ENCODE results near the gene RGS5. TPM values are rescaled to one million over a fixed set of nuclear protein-coding genes. Genes with fewer than 3 reads are reported as not detected.
"Not testable (repeated sequence)": the region's sequence is repeated elsewhere in the genome, so short reads cannot be mapped to it uniquely, and the experiment has no call there.

Gene RGS5
- 103 to 448 TPM (median 423 TPM) in 3 replicates for total RNA-seq
- long read RNA-seq, full-length matches to known transcripts: 448 of 465 reads
- long read RNA-seq, partial matches to known transcripts: 1 of 465 reads
- long read RNA-seq, other reads (novel, unspliced or antisense): 16 of 465 reads

DNA sequence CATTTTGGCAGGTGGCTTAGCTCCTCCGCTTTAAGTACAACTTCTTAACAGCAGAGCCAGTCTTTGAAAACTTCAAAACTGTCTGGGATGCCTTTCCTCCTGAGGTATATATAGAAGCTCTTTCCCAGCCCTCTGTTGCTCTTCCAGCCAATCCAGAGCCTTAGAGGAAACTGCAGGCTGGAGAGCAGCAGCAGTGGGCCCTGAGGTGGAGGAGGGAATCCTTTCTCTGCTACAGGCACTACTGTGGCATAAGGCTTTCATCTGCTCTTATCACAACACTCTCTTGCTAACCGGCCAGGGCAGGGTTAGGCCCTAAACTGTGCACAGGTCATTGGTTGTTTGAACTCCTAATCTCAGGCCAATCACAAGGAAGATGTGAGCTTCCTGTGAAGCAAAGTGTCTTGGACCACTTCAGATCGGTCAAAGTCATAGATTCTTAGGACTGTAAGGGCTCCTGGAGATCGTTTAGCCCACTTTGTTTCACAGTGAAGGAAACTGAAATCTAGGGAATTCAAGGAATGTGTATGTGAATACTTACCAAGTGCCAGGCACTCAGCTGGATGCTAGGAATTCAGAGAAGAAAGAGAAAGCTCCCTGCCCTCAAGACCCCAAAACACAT lies at the start of gene RGS5:
RGS5 (minus strand) TSS at position 84 of the 619 bp plus-strand sequence; CDS start at position 3, 81 bp downstream.
- Mint-ChIP-seq H3K36me3 (ENCODE audit: low read depth) (no peaks in the 10 kb centered on the region), H3K4me3 (ENCODE audit: unreplicated experiment) (peak within 1 kb of the TSS; percentile 69), H3K27ac (ENCODE audit: unreplicated experiment) (peak within 1 kb of the TSS; percentile 89), H3K4me1 (ENCODE audit: low read depth) (peaks cover 57% of the 10 kb centered on the region), H3K27me3 (ENCODE audit: low read depth) (no peaks in the 10 kb centered on the region), H3K9me3 (ENCODE audit: low read depth) (no peaks in the 10 kb centered on the region)
- no peak for TF ChIP-seq CTCF (IDR thresholded peaks at IDR 0.05)
- DNase-seq (ENCODE audit: low spot score): no peak

DNA sequence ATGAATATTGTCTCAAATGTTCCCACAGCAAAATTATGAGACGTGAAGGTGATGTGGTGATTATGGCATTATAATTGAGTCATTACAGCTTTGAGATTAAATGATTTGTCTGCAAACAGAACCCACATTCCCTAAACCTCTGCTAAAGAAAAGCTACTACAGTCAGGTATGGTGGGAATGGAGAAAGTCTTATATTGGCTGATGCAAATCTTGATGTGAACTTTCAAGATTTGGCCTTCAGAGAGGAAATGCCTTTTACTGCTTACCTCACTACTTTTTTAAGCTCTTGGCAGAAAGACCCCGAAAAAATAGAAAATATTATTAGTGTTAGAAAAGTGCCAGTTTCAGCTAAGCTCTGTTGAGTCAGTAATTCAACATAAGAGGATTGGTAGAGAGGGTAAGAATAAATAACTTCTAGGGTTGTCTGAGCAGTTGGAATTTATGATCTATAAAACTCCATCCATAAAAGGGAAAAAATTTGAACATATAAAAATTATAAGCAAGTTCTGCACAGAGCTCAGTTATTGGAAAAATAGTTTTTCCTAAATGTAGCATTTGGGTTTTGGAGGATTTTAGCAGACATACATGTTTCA lies 47.8 kb upstream of the RGS5 start:
- no peaks in the 10 kb centered on the region for H3K36me3 Mint-ChIP-seq (ENCODE audit: low read depth)
- DNase-seq (ENCODE audit: low spot score): no peak
- no peaks in the 10 kb centered on the region for H3K27me3 Mint-ChIP-seq (ENCODE audit: low read depth)
- TF ChIP-seq CTCF (IDR thresholded peaks at IDR 0.05): no peak
- H3K4me3 Mint-ChIP-seq (ENCODE audit: unreplicated experiment): no peak overlapping the region
- peak overlapping the region; percentile 6 for H3K27ac Mint-ChIP-seq (ENCODE audit: unreplicated experiment)
- no peaks in the 10 kb centered on the region for H3K9me3 Mint-ChIP-seq (ENCODE audit: low read depth)
- H3K4me1 Mint-ChIP-seq (ENCODE audit: low read depth): peaks cover 31% of the 10 kb centered on the region

DNA sequence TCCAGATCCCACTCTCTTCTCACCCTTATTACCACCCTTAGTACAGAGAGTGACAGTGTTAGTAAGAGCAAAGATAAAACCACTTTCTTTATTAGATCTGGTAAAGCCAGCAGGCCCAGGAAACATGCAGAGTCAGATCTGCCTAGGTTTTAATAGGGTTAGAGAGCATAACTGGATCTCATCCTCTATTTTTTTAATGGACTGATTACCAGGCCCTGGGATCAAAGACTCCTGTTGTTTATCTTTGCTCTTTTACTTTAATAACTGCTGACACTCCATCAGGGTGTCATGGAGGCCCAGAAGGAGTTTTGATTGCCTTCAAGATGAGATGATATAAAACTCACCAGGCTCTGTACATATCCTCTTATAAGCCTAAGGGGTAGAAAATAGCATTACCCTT lies 45.3 kb upstream of the RGS5 start:
- no peak for TF ChIP-seq CTCF (IDR thresholded peaks at IDR 0.05)
- no peak for DNase-seq (ENCODE audit: low spot score)
- Mint-ChIP-seq H3K4me3 (ENCODE audit: unreplicated experiment) (no peak overlapping the region), H3K4me1 (ENCODE audit: low read depth) (peaks cover 31% of the 10 kb centered on the region), H3K36me3 (ENCODE audit: low read depth) (no peaks in the 10 kb centered on the region), H3K9me3 (ENCODE audit: low read depth) (no peaks in the 10 kb centered on the region), H3K27me3 (ENCODE audit: low read depth) (no peaks in the 10 kb centered on the region), H3K27ac (ENCODE audit: unreplicated experiment) (no peak overlapping the region)

DNA sequence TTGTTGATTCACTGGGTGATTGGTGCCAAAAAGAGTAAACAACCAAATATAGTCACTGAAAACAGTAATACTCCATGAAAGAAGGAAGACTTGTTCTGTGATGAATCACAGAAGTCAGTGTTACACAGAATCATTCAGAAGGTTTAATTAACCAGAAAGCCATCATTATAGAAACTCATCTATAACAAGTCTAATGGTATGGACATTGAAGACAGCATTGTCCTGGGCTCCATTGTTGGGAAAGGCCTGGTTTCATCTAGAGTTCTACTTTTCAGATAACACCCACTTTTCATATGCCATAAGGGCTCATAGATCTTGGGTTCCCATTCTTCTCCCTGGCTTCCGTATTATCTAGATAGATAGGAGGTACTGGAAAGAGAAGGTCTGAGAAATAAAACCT lies 41.9 kb upstream of the RGS5 start:
- H3K36me3 Mint-ChIP-seq (ENCODE audit: low read depth); H3K4me3 Mint-ChIP-seq (ENCODE audit: unreplicated experiment); DNase-seq (ENCODE audit: low spot score); H3K27ac Mint-ChIP-seq (ENCODE audit: unreplicated experiment); H3K4me1 Mint-ChIP-seq (ENCODE audit: low read depth); H3K9me3 Mint-ChIP-seq (ENCODE audit: low read depth); H3K27me3 Mint-ChIP-seq (ENCODE audit: low read depth): not testable (repeated sequence)

- Mint-ChIP-seq H3K27me3 (ENCODE audit: low read depth) (no peaks in the 10 kb centered on the region), H3K4me1 (ENCODE audit: low read depth) (no peaks in the 10 kb centered on the region), H3K4me3 (ENCODE audit: unreplicated experiment) (no peak overlapping the region), H3K27ac (ENCODE audit: unreplicated experiment) (no peak overlapping the region), H3K36me3 (ENCODE audit: low read depth) (no peaks in the 10 kb centered on the region), H3K9me3 (ENCODE audit: low read depth) (no peaks in the 10 kb centered on the region)
- no peak for TF ChIP-seq CTCF (IDR thresholded peaks at IDR 0.05)
- DNase-seq (ENCODE audit: low spot score): no peak
These were observed 39.0 kb upstream of the RGS5 start for GRCh38 chr1:163241746-163242145.

DNA sequence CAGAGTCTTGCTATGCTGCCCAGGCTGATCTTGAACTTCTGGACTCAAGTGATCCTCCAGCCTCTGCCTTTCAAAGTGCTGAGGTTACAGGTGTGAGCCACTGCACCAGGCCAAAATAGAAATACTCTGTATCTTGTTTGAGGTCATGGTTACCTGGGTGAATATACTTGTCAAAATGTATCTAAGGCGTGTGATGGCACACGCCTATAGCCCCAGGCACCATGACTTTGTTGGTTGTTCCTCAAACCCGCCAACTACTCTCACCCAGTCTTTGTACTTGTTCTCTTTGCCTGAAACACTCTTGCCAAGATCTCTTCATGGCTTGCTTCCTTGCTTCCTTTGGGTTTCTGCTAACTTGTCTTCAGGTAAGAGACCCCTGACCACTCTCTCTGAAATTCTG lies 38.0 kb upstream of the RGS5 start:
- Mint-ChIP-seq H3K36me3 (ENCODE audit: low read depth) (no peaks in the 10 kb centered on the region), H3K4me1 (ENCODE audit: low read depth) (no peaks in the 10 kb centered on the region), H3K9me3 (ENCODE audit: low read depth) (no peaks in the 10 kb centered on the region), H3K27me3 (ENCODE audit: low read depth) (no peaks in the 10 kb centered on the region), H3K27ac (ENCODE audit: unreplicated experiment) (no peak overlapping the region), H3K4me3 (ENCODE audit: unreplicated experiment) (no peak overlapping the region)
- DNase-seq (ENCODE audit: low spot score): no peak
- TF ChIP-seq CTCF (IDR thresholded peaks at IDR 0.05): no peak

GRCh38 chr1:163233643-163234042 lies 30.9 kb upstream of the RGS5 start:
- H3K27me3 Mint-ChIP-seq (ENCODE audit: low read depth); DNase-seq (ENCODE audit: low spot score): not testable (repeated sequence)

More at GRCh38 chr1:163233643-163234042, 30.9 kb upstream of the RGS5 start:
- H3K4me1 Mint-ChIP-seq (ENCODE audit: low read depth): peaks cover 24% of the 10 kb centered on the region
- H3K27ac Mint-ChIP-seq (ENCODE audit: unreplicated experiment); H3K36me3 Mint-ChIP-seq (ENCODE audit: low read depth); H3K9me3 Mint-ChIP-seq (ENCODE audit: low read depth); H3K4me3 Mint-ChIP-seq (ENCODE audit: unreplicated experiment): not testable (repeated sequence)
